ENCODE measurements around the gene ABHD17A. TPM values are rescaled to one million over a fixed set of nuclear protein-coding genes. Genes with fewer than 3 reads are reported as not detected.

Gene ABHD17A
- total and polyA plus RNA-seq, 9 of the 15 experiments (the other 6 are each of a cell fraction or from before 2014, with no cell fraction given) = 0.04 to 135 (median 21.8) TPM; not detected in 1

GRCh38 chr19:1875646-1876495, 9.4 kb downstream of the ABHD17A start (continued):
- TF ChIP-seq, protein P1, sequence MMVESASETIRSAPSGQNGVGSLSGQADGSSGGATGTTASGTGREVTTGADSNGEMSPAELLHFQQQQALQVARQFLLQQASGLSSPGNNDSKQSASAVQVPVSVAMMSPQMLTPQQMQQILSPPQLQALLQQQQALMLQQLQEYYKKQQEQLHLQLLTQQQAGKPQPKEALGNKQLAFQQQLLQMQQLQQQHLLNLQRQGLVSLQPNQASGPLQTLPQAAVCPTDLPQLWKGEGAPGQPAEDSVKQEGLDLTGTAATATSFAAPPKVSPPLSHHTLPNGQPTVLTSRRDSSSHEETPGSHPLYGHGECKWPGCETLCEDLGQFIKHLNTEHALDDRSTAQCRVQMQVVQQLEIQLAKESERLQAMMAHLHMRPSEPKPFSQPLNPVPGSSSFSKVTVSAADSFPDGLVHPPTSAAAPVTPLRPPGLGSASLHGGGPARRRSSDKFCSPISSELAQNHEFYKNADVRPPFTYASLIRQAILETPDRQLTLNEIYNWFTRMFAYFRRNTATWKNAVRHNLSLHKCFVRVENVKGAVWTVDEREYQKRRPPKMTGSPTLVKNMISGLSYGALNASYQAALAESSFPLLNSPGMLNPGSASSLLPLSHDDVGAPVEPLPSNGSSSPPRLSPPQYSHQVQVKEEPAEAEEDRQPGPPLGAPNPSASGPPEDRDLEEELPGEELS (CRISPR knock-in tag; IDR thresholded peaks at IDR 0.05; ENCODE audit: borderline replicate concordance) = peak; percentile 91
- TF ChIP-seq, protein P2, sequence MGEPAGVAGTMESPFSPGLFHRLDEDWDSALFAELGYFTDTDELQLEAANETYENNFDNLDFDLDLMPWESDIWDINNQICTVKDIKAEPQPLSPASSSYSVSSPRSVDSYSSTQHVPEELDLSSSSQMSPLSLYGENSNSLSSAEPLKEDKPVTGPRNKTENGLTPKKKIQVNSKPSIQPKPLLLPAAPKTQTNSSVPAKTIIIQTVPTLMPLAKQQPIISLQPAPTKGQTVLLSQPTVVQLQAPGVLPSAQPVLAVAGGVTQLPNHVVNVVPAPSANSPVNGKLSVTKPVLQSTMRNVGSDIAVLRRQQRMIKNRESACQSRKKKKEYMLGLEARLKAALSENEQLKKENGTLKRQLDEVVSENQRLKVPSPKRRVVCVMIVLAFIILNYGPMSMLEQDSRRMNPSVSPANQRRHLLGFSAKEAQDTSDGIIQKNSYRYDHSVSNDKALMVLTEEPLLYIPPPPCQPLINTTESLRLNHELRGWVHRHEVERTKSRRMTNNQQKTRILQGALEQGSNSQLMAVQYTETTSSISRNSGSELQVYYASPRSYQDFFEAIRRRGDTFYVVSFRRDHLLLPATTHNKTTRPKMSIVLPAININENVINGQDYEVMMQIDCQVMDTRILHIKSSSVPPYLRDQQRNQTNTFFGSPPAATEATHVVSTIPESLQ (CRISPR knock-in tag; IDR thresholded peaks at IDR 0.05) = no peak
- peak; percentile 79; the same call in 1 of the 2 replicates for TF ChIP-seq EP400 (IDR thresholded peaks at IDR 0.05)
- TF ChIP-seq NR2C2 (CRISPR knock-in tag; IDR thresholded peaks at IDR 0.05) = peak; percentile 76; the same call in 1 of the 2 replicates
- peak; percentile 79 for TF ChIP-seq NR2C2 (tag; IDR thresholded peaks at IDR 0.05)
- 0 out of 2 replicates have a peak, but pooled peaks have one; percentile 27 for TF ChIP-seq ZKSCAN1 (IDR thresholded peaks at IDR 0.05; ENCODE audit: low read depth, low read length)
- TF ChIP-seq GABPB2 (CRISPR knock-in tag; conservative IDR thresholded peaks at IDR 0.05) = no peak
- peak; percentile 93 for TF ChIP-seq ZBTB40 (IDR thresholded peaks at IDR 0.05)
- TF ChIP-seq ZBTB40 (CRISPR knock-in tag; IDR thresholded peaks at IDR 0.05) = no peak; the same call in 1 of the 2 replicates
- TF ChIP-seq, protein P3, sequence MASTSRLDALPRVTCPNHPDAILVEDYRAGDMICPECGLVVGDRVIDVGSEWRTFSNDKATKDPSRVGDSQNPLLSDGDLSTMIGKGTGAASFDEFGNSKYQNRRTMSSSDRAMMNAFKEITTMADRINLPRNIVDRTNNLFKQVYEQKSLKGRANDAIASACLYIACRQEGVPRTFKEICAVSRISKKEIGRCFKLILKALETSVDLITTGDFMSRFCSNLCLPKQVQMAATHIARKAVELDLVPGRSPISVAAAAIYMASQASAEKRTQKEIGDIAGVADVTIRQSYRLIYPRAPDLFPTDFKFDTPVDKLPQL (IDR thresholded peaks at IDR 0.05; ENCODE audit: extremely low read depth, insufficient read length) = no peak
- TF ChIP-seq GATAD2B (IDR thresholded peaks at IDR 0.05; ENCODE audit: borderline replicate concordance) = no peak; the same call in 1 of the 2 replicates
- TF ChIP-seq NFE2L1 (tag; IDR thresholded peaks at IDR 0.05; ENCODE audit: borderline replicate concordance, low read depth) = no peak

Data from K562 (cell line).